NCI-H1436 (cell line): ENCODE measurements around the gene SWT1.

Experiments
- DNase-seq: peaks from one replicate; lab custom pipeline; 2025; lab: John Stamatoyannopoulos, UW

SWT1 gene

DNA sequence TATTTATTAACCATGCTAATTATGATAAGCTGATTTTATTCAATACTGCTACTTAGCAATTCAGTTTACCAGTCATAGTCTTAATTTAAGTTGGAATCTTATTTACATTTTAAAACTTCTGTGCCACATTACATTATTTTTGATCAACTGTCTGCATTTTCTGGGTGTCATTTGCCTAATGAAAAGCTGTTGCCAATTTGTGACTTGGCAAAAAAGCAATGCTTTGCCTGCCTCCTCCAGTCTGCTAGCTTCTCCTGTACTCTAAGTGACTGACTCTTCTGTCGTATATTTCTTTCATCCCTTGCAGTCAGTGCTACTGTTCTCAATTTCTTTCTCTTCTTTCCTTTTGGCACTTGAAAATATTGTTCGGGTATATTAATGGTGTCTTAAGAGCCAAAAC, 165.7 kb downstream of the SWT1 start:
- DNase-seq = no peak

GRCh38 chr1:185324118-185324517, 167.2 kb downstream of the SWT1 start:
- no peak for DNase-seq

GRCh38 chr1:185325413-185325812, 168.4 kb downstream of the SWT1 start:
- no peak for DNase-seq

DNA sequence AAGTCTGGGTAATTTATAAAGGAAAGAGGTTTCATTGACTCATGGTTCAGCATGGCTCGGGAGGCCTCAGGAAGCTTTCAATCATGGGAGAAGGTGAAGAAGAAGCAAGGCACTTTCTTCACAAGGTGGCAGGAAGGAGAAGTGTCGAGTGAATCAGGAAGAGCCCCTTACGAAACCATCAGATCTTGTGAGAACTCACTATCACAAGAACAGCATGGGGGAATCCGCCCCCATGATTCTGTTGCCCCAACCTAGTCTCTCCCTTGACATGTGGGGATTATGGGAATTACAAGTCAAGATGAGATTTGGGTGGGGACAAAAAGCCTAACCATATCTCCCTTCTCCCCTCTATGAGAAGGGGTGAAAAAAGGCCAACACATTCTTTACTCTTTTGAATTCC, 171.3 kb downstream of the SWT1 start:
- no peak for DNase-seq

DNA sequence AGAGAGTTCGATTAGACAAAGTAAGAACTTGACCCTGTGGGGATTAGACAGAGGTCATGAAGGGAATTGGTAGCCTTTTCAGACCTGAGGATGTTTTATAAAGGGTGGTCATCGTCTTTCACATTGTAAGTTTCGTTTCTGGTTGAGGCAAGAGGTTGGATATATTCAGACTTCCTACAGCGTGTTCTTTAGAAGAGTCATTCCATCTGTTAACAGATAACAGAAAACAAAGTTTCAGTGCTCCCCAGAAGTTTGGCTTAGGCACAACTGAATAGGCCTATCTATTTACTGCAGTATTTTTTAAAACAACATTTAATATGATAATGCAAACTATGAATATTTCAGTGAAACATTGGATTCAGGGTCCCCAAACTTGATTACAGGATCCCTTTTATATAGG, 177.2 kb downstream of the SWT1 start:
- DNase-seq = no peak

- DNase-seq = no peak
Observed at GRCh38 chr1:185337246-185337645, 180.3 kb downstream of the SWT1 start.

DNA sequence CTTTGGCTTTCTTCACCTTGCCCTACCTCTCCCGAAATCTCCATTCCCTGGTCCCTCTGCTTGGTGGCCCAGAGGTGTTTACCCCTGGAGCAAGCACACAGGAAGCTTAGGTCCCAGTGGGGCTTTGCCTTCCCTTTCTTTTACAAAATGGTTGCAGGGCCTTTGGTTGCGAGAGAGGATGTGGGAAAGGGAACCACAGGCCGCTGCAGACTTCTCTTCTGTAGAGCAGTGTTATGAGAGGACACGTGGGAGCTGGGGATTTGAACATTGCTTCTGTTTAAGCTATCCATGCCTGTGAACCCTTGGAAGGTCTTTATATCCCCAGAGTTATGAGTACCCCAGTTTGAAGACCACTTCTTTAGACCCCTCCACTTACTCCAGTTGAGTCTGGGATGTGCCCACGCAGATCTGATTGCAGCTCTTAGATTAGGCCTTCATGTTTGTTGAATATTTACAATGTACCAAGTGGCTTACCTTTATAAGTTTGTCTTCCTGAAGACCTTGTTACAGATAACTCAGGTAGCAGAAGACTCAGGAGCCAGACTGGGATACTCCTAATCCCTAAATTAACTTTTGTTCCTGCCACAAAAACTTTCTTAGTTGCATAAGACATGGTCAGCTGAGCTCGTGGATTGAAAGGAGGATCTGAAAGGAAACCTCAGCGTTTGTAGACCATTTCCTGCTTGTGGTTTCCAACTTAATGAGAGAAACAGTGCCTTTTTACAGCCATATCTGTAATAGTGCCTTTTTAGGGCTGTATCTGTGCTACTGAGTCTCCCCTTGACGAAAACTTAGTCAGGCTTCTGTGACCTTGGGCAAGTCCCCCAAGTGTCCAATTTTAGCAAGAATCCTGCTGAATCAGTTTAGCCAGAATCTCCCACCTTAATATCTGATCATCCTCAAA, 182.0 kb downstream of the SWT1 start:
- DNase-seq = no peak

GRCh38 chr1:185341196-185341781, 184.3 kb downstream of the SWT1 start:
- no peak for DNase-seq
